ENCODE results near the gene MTMR12.

Gene MTMR12

GRCh38 chr5:32280656-32281081, 32.1 kb downstream of the MTMR12 start:
- TF ChIP-seq, protein P1, sequence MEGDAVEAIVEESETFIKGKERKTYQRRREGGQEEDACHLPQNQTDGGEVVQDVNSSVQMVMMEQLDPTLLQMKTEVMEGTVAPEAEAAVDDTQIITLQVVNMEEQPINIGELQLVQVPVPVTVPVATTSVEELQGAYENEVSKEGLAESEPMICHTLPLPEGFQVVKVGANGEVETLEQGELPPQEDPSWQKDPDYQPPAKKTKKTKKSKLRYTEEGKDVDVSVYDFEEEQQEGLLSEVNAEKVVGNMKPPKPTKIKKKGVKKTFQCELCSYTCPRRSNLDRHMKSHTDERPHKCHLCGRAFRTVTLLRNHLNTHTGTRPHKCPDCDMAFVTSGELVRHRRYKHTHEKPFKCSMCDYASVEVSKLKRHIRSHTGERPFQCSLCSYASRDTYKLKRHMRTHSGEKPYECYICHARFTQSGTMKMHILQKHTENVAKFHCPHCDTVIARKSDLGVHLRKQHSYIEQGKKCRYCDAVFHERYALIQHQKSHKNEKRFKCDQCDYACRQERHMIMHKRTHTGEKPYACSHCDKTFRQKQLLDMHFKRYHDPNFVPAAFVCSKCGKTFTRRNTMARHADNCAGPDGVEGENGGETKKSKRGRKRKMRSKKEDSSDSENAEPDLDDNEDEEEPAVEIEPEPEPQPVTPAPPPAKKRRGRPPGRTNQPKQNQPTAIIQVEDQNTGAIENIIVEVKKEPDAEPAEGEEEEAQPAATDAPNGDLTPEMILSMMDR (IDR thresholded peaks at IDR 0.05): no peak
- no peak for DNase-seq
- Histone ChIP-seq H3K4me3 (no peak overlapping the region), H3K36me3 (peaks cover 0 to 6% (median 0%) of the 10 kb centered on the region in 3 donors), H3K27ac (no peak overlapping the region), H3K4me1 (peaks cover 0 to 11% (median 2%) of the 10 kb centered on the region in 4 donors), H3K27me3 (no peaks in the 10 kb centered on the region), H3K9me3 (no peaks in the 10 kb centered on the region)
- intact Hi-C loops (cut with DNase I; ENCODE audit: low total_unique reads): no loop called here

GRCh38 chr5:32279786-32280185, 33.0 kb downstream of the MTMR12 start:
- H3K4me1 ChIP-seq: peaks cover 0 to 15% (median 2%) of the 10 kb centered on the region in 4 donors
- H3K27ac ChIP-seq: no peak overlapping the region
- no peaks in the 10 kb centered on the region for H3K27me3 ChIP-seq
- no peak for DNase-seq
- TF ChIP-seq, protein P1 (IDR thresholded peaks at IDR 0.05): no peak
- H3K4me3 ChIP-seq: no peak overlapping the region
- no peaks in the 10 kb centered on the region for H3K9me3 ChIP-seq
- peaks cover 0 to 8% (median 0%) of the 10 kb centered on the region in 3 donors for H3K36me3 ChIP-seq
- intact Hi-C loops (cut with DNase I; ENCODE audit: low total_unique reads): no loop called here

DNA sequence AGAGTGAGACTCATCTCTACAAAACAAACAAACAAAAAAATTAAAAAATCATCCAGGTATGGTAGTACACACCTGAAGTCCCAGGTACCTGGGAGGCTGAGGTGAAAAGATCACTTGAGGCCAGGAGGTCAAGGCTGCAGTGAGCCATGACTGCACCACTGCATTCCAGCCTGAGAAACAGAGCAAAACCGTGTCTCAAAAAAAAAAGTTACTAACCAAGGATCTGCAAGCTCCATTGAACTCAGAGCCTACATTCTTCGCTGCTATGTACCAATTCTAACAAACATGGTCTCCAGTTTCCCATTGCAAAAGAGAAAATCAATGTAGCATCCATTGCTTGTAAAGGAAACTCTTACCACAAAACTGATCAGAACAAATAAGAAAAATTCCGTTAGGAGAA, 33.5 kb downstream of the MTMR12 start:
- no peak overlapping the region for H3K27ac ChIP-seq
- no peak overlapping the region for H3K4me3 ChIP-seq
- intact Hi-C loops (cut with DNase I; ENCODE audit: low total_unique reads): no loop called here
- H3K9me3 ChIP-seq: no peaks in the 10 kb centered on the region
- peaks cover 1 to 14% (median 2%) of the 10 kb centered on the region in 3 donors for H3K36me3 ChIP-seq
- TF ChIP-seq, protein P1 (IDR thresholded peaks at IDR 0.05): no peak
- DNase-seq: no peak
- H3K4me1 ChIP-seq: peaks cover 0 to 15% (median 2%) of the 10 kb centered on the region in 4 donors
- no peaks in the 10 kb centered on the region for H3K27me3 ChIP-seq

DNA sequence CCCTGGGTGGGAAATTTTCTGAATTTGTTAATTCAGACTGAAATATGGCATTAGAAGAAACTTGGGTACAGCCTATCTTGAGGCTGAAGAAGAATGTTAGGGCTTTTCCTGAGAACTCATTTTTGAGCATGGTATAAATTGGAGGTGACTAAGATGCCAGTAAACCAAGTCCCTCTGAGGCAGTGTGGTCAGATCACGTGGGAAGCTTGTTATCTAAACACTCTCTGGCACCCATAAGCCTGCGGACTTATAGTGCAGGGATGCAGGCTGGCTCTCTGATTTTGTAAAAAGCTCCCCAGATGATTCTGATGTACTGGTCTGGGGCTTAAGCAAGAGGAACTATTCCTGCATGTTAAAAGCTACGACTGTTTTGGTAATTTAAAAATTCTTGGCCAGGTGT, 34.3 kb downstream of the MTMR12 start:
- intact Hi-C loops (cut with DNase I; ENCODE audit: low total_unique reads): no loop called here
- TF ChIP-seq, protein P1 (IDR thresholded peaks at IDR 0.05): no peak
- H3K9me3 ChIP-seq: no peaks in the 10 kb centered on the region
- H3K27me3 ChIP-seq: no peaks in the 10 kb centered on the region
- H3K27ac ChIP-seq: no peak overlapping the region
- no peak overlapping the region for H3K4me3 ChIP-seq
- DNase-seq: no peak
- peaks cover 9 to 22% (median 9%) of the 10 kb centered on the region in 3 donors for H3K36me3 ChIP-seq
- peaks cover 0 to 15% (median 2%) of the 10 kb centered on the region in 4 donors for H3K4me1 ChIP-seq

GRCh38 chr5:32277798-32278197, 34.9 kb downstream of the MTMR12 start:
- H3K9me3 ChIP-seq: no peaks in the 10 kb centered on the region
- TF ChIP-seq, protein P1 (IDR thresholded peaks at IDR 0.05): no peak
- no peak for DNase-seq
- H3K27ac ChIP-seq: no peak overlapping the region
- H3K36me3 ChIP-seq: peaks cover 13 to 28% (median 14%) of the 10 kb centered on the region in 3 donors
- H3K27me3 ChIP-seq: no peaks in the 10 kb centered on the region
- no peak overlapping the region for H3K4me3 ChIP-seq
- H3K4me1 ChIP-seq: peaks cover 0 to 15% (median 2%) of the 10 kb centered on the region in 4 donors
- intact Hi-C loops (cut with DNase I; ENCODE audit: low total_unique reads): no loop called here

Measured in tibial artery (tissue), 4 donors.